Loucy (cell line): Measurements from ENCODE around the gene MINDY4.

Experiments
- EZH2phosphoT487 ChIP-seq: fragments of 200-600 bp; IDR thresholded peaks from 2 replicates; pipeline ENCODE4 v1.6.1; 2018; ENCODE audit warnings: antibody characterized with exemption, mild to moderate bottlenecking, moderate library complexity, borderline replicate concordance
- TF ChIP-seq, protein P1 (sequence below): fragments of 200-600 bp; sonication (generic); conservative IDR thresholded peaks from 2 replicates; pipeline ENCODE4 v1.5.1; 2014; ENCODE audit warnings: mild to moderate bottlenecking, antibody characterized with exemption, low read length

DNA sequence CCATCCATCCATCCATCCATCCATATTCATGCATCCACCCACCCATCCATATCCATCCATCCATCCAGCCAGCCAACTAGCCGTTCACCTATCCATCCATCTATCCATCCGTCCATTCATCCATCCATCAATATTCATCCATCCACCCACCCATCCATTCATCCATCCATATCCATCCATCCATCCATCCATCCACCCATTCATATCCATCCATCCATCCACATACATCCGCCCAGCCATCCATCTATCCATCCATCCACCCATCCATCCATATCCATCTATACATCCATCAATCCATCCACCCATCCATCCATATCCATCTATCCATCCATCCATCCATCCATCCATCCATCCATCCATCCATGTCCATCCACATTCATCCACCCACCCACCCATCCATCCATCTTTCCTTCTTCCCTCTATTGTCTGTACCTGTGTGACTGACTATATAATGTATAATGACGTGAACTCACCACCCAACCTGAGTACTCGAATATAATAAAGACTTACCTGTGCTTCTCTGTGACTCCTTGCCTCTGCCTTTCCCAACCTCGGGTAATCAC, 16.8 kb upstream of the MINDY4 start:
- TF ChIP-seq, protein P1, sequence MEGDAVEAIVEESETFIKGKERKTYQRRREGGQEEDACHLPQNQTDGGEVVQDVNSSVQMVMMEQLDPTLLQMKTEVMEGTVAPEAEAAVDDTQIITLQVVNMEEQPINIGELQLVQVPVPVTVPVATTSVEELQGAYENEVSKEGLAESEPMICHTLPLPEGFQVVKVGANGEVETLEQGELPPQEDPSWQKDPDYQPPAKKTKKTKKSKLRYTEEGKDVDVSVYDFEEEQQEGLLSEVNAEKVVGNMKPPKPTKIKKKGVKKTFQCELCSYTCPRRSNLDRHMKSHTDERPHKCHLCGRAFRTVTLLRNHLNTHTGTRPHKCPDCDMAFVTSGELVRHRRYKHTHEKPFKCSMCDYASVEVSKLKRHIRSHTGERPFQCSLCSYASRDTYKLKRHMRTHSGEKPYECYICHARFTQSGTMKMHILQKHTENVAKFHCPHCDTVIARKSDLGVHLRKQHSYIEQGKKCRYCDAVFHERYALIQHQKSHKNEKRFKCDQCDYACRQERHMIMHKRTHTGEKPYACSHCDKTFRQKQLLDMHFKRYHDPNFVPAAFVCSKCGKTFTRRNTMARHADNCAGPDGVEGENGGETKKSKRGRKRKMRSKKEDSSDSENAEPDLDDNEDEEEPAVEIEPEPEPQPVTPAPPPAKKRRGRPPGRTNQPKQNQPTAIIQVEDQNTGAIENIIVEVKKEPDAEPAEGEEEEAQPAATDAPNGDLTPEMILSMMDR: no peak
- TF ChIP-seq EZH2phosphoT487: no peak
